ENCODE measurements around the gene MAP1B.
A peak's percentile ranks its signal among the peaks of the same experiment; 100 is the strongest.

Gene MAP1B

GRCh38 chr5:72199681-72200080 lies 92.4 kb downstream of the MAP1B start:
- no peak for DNase-seq

GRCh38 chr5:72202331-72202825 lies 95.1 kb downstream of the MAP1B start:
- DNase-seq, result no peak

DNA sequence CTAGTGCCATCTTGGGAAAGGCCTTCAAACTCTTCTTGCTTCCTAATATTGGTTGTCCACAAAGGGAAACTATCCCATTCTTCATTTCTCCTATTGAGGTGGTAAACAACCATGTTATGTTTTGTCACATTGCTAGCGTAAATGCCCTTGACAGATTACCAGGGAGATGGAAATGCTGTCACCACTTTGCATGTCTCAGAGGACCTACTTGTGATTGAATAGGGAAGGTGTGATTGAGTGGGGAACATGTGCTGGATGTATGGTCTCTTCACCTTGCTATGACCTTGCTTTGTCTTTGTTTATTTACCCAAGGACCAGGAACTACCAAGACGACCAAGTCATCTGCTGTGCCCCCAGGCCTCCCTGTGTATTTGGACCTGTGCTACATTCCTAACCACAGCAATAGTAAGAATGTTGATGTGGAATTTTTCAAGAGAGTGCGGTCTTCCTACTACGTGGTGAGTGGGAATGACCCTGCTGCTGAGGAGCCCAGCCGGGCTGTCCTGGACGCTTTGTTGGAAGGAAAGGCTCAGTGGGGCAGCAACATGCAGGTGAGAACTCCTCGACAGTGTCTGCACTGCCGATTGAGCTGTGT lies 96.1 kb downstream of the MAP1B start:
- no peak for DNase-seq

GRCh38 chr5:72204946-72205345 lies 97.7 kb downstream of the MAP1B start:
- no peak for DNase-seq

- DNase-seq, result no peak
Observed at GRCh38 chr5:72205431-72206009, 98.2 kb downstream of the MAP1B start.

DNA sequence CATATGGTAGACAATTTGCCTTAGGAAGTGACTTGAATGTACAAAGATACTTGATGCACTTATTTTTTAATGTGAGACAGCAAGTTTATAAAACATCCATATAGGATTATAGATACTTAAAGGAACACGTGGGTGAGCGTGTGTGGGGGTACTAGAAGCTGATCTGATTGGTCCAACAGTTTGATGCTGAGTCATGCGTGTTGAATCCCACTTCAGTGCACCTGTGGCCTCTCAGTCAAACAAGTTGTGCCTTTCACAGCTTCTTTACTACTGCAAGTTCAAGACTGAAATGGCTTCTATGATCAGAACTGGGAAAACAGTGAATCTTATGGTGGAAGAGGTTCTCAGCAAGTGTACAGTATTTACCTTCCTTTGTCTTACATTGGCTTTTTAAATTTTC lies 98.9 kb downstream of the MAP1B start:
- DNase-seq, result no peak

DNA sequence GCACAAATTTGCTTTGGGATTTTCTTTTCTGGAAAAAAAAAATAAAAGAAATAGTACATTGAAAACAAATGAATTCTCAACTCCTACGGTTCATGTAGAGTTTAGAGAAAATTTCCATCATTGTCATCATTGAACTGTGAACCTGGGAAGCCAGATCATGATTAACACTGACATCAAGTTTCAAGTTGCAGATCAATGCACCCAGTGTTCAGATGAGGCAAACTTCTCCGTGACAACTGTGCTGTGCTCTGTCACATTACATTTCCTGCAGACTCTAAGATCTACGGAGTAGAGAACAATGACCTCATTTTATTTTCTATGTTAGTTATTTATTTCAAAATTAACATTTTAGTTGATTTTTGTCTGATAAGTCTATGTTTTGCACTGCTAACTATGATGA lies 99.7 kb downstream of the MAP1B start:
- DNase-seq, result no peak

GRCh38 chr5:72208324-72208926 lies 101.2 kb downstream of the MAP1B start:
- no peak for DNase-seq

GRCh38 chr5:72209147-72210115 lies 102.2 kb downstream of the MAP1B start:
- peak; percentile 75 for DNase-seq

GRCh38 chr5:72210888-72211678 lies 103.8 kb downstream of the MAP1B start:
- DNase-seq, result peak; percentile 20

DNA sequence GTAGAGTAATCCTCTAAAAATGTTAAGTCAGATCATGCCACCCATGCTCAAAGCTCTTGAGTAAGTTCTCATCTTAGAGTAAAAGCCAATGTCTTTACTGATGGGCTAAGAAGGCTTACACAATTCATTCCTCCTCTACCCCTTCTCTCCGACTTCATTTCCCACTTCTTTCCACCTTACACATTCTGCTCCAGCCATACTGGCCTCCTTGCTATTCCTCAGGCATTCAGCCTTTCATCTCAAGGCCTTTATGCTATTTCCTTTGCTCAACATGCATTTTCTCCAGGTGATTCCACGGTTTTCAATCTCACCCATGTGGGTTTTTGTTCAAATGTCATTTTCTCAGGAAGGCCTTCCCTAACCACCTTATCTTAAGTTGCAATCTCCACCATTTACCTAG lies 104.9 kb downstream of the MAP1B start:
- no peak for DNase-seq

DNA sequence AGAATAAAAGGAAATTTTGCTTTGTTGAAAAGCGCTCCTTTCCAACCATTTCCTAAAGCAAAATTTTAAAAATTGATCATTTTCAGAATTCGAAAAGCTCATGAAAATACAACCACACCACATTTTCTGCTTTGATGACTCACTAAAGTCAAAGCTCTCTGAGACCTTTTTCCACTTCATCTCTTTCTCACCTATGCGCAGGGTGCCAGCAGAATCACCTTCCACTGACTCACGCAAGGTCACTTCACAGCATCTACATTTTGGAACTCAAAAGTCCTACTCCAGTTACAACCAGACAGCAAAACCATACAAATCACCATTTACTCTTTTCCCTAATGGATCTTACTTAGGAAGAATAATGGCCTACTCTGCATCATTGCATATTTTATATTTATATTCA lies 106.2 kb downstream of the MAP1B start:
- DNase-seq, result no peak

GRCh38 chr5:72214168-72214567 lies 106.9 kb downstream of the MAP1B start:
- no peak for DNase-seq

GRCh38 chr5:72216756-72217155 lies 109.5 kb downstream of the MAP1B start:
- DNase-seq, result no peak

- no peak for DNase-seq
Observed at GRCh38 chr5:72221099-72221498, 113.8 kb downstream of the MAP1B start.

- no peak for DNase-seq
Observed at GRCh38 chr5:72221541-72221940, 114.3 kb downstream of the MAP1B start.

DNA sequence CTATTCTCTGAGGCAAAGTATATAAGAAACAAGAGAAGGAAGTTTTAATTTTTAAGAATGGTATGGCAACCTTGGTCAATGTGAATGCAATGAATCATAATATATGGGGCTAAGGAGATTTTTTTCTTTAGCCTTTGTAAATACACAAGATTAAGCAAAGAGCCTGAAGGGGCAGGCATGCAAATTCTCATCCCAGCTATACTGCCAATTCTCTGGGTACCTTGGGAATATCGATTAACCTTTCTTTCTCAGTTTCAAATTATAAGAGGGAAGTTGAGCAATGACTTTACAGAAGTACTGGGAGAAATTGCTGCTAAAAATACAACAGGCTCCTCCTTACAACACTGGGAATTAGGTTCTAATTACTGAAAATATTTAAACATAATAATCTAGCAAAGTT lies 115.2 kb downstream of the MAP1B start:
- no peak for DNase-seq

DNA sequence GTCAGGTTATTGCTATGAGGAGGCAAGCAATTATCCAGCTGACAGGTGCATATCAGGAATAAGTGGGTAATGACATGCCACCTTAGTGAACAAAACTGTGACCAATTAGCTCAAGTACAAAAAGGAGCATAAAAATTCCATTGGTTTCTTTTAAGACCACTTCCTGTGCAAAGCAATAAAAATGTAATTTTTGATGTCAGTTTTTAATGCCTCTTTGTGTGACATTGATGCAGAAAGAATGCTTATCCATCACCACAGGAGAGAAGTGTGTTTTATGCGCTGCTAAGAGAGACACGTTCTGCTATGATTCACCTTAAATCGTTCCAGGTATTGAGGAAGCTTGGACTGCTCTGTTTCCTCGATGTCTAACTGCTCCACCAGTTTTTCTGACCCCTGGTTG lies 116.1 kb downstream of the MAP1B start:
- DNase-seq, result no peak

DNA sequence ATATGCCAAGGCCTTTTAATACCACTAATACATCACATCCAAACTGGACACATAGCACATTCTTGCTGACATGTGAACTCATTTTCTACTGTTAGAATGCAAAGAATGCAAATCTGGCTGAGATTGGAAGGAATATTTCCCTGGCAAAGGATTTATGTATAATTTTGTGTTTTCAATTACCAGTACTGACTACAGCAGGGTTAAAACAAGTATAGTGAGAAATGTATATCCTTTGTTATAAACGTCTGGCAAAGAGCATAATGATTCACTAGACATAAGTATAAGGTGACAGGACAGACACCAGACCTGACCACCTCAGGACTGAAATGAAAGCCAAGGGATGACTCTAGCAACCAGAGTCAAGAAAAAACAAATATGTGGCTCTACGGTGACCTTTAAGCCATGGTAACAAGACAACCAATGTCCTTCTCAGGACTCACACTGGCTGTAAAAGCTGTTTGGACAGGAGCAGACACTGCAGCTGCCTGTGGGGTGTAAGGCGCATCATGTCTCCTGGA lies 117.7 kb downstream of the MAP1B start:
- no peak for DNase-seq

GRCh38 chr5:72225741-72226140 lies 118.5 kb downstream of the MAP1B start:
- DNase-seq, result no peak

DNA sequence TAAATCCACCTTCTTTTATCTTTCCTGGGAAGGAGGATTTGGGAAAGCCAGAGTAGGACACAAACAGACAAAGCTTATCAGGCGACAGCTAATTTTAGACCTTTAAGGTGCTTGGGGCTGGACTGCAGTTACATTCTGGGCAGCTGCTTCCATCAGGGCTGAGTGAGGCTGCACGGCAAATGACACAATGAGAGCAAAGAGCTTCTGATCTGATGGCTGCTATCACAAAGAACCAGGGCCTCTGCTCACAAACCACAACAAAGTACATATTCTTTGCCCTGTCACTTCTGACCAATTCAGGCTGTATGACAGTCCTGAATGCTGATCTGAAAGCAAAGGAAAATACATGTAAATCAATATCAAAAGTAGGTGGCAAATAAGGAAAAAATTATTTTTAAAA lies 119.7 kb downstream of the MAP1B start:
- no peak for DNase-seq

GRCh38 chr5:72228960-72229359 lies 121.7 kb downstream of the MAP1B start:
- DNase-seq, result no peak
